Measurements from ENCODE around the gene URB2. TPM values are rescaled to one million over a fixed set of nuclear protein-coding genes. Genes with fewer than 3 reads are reported as not detected.

URB2 gene
- total RNA-seq, 2 donors from 2014 or later, result 18.6 to 20.3 TPM

DNA sequence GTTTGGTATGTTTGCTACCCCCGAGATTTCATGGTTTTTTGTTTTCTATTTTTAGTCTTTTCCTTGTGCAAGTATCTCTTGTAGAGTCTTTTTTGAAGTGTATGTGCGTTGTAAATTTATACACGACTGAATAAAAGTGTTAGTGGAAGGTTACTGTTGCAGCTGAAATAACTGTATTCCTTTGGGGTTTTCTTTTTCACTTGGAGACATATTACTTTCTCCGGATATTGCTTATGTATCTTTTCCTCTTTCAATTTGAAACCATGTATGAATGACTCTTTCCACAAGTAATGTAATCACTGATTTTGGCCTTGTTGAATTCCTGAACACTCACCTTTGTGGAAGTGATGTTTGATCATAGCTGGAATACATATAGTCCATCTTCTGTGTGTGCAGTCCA lies 956 bp downstream of the URB2 start:
- Mint-ChIP-seq H3K4me1 (peaks cover 25% of the 10 kb centered on the region), H3K4me3 (peak overlapping the region; percentile 94), H3K9me3 (no peaks in the 10 kb centered on the region), H3K27me3 (ENCODE audit: insufficient read depth) (no peaks in the 10 kb centered on the region), H3K27ac (no peak overlapping the region), H3K36me3 (ENCODE audit: low read depth) (peaks cover 13% of the 10 kb centered on the region)
- no peak for DNase-seq
- WGBS, 2 experiments (ENCODE audit: insufficient coverage in 1 of 2, insufficient read length in 1 of 2), result 5 to 23% methylated on average over 4 of the region's 4 CpGs
- Histone ChIP-seq H3K4me1 (ENCODE audit: control insufficient read depth, insufficient read depth, low read length) (peaks cover 7% of the 10 kb centered on the region), H3K36me3 (ENCODE audit: control insufficient read depth, insufficient read depth, low read length) (peaks cover 13% of the 10 kb centered on the region), H3K9me3 (ENCODE audit: control insufficient read depth, low read length) (no peaks in the 10 kb centered on the region), H3K27ac (ENCODE audit: low read depth, low read length) (no peak overlapping the region), H3K4me3 (ENCODE audit: low read length) (peak overlapping the region; percentile 97), H3K27me3 (ENCODE audit: control insufficient read depth, insufficient read depth, low read length, poor library complexity, severe bottlenecking) (no peaks in the 10 kb centered on the region), H3K9ac (ENCODE audit: extremely low read depth, low read length, poor library complexity, severe bottlenecking) (peak overlapping the region; percentile 52)
- TF ChIP-seq, protein P1, sequence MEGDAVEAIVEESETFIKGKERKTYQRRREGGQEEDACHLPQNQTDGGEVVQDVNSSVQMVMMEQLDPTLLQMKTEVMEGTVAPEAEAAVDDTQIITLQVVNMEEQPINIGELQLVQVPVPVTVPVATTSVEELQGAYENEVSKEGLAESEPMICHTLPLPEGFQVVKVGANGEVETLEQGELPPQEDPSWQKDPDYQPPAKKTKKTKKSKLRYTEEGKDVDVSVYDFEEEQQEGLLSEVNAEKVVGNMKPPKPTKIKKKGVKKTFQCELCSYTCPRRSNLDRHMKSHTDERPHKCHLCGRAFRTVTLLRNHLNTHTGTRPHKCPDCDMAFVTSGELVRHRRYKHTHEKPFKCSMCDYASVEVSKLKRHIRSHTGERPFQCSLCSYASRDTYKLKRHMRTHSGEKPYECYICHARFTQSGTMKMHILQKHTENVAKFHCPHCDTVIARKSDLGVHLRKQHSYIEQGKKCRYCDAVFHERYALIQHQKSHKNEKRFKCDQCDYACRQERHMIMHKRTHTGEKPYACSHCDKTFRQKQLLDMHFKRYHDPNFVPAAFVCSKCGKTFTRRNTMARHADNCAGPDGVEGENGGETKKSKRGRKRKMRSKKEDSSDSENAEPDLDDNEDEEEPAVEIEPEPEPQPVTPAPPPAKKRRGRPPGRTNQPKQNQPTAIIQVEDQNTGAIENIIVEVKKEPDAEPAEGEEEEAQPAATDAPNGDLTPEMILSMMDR (conservative IDR thresholded peaks at IDR 0.05), result no peak

DNA sequence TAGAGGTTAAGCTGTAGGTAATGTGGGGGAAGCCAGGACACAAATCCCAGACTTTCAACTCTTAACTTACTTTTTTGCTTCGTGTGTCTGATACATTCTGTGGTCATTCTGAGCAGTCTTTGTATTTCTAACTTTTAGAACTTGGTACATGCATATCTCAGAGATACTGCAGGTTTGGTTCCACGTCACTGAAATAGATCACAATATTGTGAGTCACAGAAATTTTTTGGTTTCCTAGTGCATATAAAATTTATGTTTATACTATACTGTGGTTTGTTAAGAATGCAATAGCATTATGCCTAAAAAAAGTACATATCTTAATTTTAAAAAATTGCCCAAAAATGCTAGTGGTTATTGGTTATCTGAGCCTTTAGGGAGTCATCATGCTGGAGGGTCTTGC lies 3.2 kb downstream of the URB2 start:
- Mint-ChIP-seq H3K4me1 (peaks cover 16% of the 10 kb centered on the region), H3K9me3 (no peaks in the 10 kb centered on the region)

DNA sequence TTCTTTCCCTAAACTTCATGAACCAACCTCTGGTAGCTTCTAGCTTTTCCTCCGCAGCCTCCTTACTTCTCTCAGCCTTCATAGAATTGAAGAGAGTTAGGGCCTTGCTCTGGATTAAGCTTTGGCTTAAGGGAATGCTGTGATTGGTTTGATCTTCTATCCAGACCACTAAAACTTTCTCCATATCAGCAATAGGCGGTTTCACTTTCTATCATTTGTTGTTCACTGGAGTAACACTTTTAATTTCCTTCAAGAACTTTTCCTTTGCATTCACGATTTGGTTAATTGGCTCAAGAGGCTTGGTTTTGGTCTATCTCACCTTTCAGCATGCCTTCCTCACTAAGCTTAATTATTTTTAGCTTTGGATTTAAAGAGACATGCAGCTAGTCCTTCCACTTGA lies 5.1 kb downstream of the URB2 start:
- Histone ChIP-seq H3K27ac (ENCODE audit: low read depth, low read length) (no peak overlapping the region), H3K36me3 (ENCODE audit: control insufficient read depth, insufficient read depth, low read length) (peaks cover 47% of the 10 kb centered on the region), H3K9ac (ENCODE audit: extremely low read depth, low read length, poor library complexity, severe bottlenecking) (no peak overlapping the region), H3K4me3 (ENCODE audit: low read length) (no peak overlapping the region), H3K27me3 (ENCODE audit: control insufficient read depth, insufficient read depth, low read length, poor library complexity, severe bottlenecking) (no peaks in the 10 kb centered on the region), H3K4me1 (ENCODE audit: control insufficient read depth, insufficient read depth, low read length) (no peaks in the 10 kb centered on the region), H3K9me3 (ENCODE audit: control insufficient read depth, low read length) (no peaks in the 10 kb centered on the region)
- TF ChIP-seq, protein P1 (conservative IDR thresholded peaks at IDR 0.05), result no peak
- no peak for DNase-seq
- no peak overlapping the region for H3K4me3 Mint-ChIP-seq
- peaks cover 35% of the 10 kb centered on the region for H3K36me3 Mint-ChIP-seq (ENCODE audit: low read depth)
- no peaks in the 10 kb centered on the region for H3K27me3 Mint-ChIP-seq (ENCODE audit: insufficient read depth)
- H3K9me3 Mint-ChIP-seq, result no peaks in the 10 kb centered on the region
- peaks cover 11% of the 10 kb centered on the region for H3K4me1 Mint-ChIP-seq
- H3K27ac Mint-ChIP-seq, result no peak overlapping the region
- 87 to 97% methylated on average over 3 of the region's 3 CpGs for WGBS, 2 experiments (ENCODE audit: insufficient coverage in 1 of 2, insufficient read length in 1 of 2)

More for the DNA sequence above, 3.2 kb downstream of the URB2 start:
- Mint-ChIP-seq H3K36me3 (ENCODE audit: low read depth) (peaks cover 16% of the 10 kb centered on the region), H3K4me3 (no peak overlapping the region), H3K27me3 (ENCODE audit: insufficient read depth) (no peaks in the 10 kb centered on the region), H3K27ac (no peak overlapping the region)
- TF ChIP-seq, protein P1 (conservative IDR thresholded peaks at IDR 0.05), result no peak
- H3K4me1 ChIP-seq (ENCODE audit: control insufficient read depth, insufficient read depth, low read length), result peaks cover 7% of the 10 kb centered on the region
- no peak overlapping the region for H3K9ac ChIP-seq (ENCODE audit: extremely low read depth, low read length, poor library complexity, severe bottlenecking)
- no peak overlapping the region for H3K4me3 ChIP-seq (ENCODE audit: low read length)
- H3K36me3 ChIP-seq (ENCODE audit: control insufficient read depth, insufficient read depth, low read length), result peaks cover 28% of the 10 kb centered on the region
- H3K9me3 ChIP-seq (ENCODE audit: control insufficient read depth, low read length), result no peaks in the 10 kb centered on the region
- DNase-seq, result no peak
- H3K27ac ChIP-seq (ENCODE audit: low read depth, low read length), result no peak overlapping the region
- H3K27me3 ChIP-seq (ENCODE audit: control insufficient read depth, insufficient read depth, low read length, poor library complexity, severe bottlenecking), result no peaks in the 10 kb centered on the region
- 97 to 100% methylated on average over 1 to 2 of the region's 2 CpGs for WGBS, 2 experiments (ENCODE audit: insufficient coverage in 1 of 2, insufficient read length in 1 of 2)

Measured in endodermal cell (in vitro differentiated cells).